Osteocyte (in vitro differentiated cells): ENCODE results near the gene USP36. TPM values are rescaled to one million over a fixed set of nuclear protein-coding genes. Genes with fewer than 3 reads are reported as not detected.

ENCODE experiments used
- DNase-seq: peaks from one replicate; pipeline ENCODE4 v3.0.0; 2021; ENCODE audit warnings: mixed read lengths; ENCODE audit not compliant: unreplicated experiment; ENCODE audit errors: extremely low spot score
- H3K27ac Mint-ChIP-seq: one replicate; pipeline ENCODE4 v1.8.0; 2021; ENCODE audit warnings: mild to moderate bottlenecking, mixed read lengths; ENCODE audit not compliant: unreplicated experiment
- H3K27me3 Mint-ChIP-seq: one replicate; pipeline ENCODE4 v1.8.0; 2021; ENCODE audit warnings: mixed read lengths; ENCODE audit not compliant: unreplicated experiment
- H3K36me3 Mint-ChIP-seq: one replicate; pipeline ENCODE4 v1.8.0; 2021; ENCODE audit warnings: mixed read lengths; ENCODE audit not compliant: unreplicated experiment
- H3K4me1 Mint-ChIP-seq: one replicate; pipeline ENCODE4 v1.8.0; 2021; ENCODE audit warnings: mixed read lengths; ENCODE audit not compliant: unreplicated experiment
- H3K4me3 Mint-ChIP-seq: one replicate; pipeline ENCODE4 v1.8.0; 2021; ENCODE audit warnings: mild to moderate bottlenecking, moderate library complexity, mixed read lengths; ENCODE audit not compliant: unreplicated experiment
- H3K9me3 Mint-ChIP-seq: one replicate; pipeline ENCODE4 v1.8.0; 2021; ENCODE audit warnings: mixed read lengths; ENCODE audit not compliant: unreplicated experiment
- CTCF ChIP-seq: fragments of 200-600 bp; sonication (generic); IDR thresholded peaks from 2 replicates; pipeline ENCODE4 v1.5.0; 2021; ENCODE audit warnings: antibody characterized with exemption, mild to moderate bottlenecking, moderate library complexity
- total RNA-seq: library from RNA; stranded (reverse); gene quantifications from 2 replicates; pipeline ENCODE4 v1.2.1, GENCODE V29; 2021

The USP36 gene
- total RNA-seq, 1 donor from 2014 or later, result 56.2 TPM

DNA sequence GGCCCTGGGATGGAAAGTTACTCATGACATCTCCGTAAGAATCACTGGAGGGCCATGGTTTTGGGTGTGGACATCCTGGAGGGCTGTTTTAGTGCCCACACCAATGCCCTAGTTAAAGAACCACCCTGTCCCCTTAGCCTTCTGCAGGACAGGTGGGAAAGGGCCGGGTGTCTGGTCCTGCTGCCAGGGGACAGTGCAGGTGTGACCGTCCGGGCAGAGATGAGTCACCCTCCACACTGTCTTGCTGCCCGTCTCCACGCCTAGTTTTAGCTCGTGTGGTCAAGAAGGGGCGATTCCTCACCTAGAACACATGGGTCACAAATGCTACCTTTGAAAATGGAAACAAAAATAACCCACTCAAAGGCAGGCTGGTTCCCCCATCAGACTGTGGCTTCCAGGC is 45.3 kb upstream of the USP36 start:
- H3K36me3 Mint-ChIP-seq, result peaks cover 9% of the 10 kb centered on the region
- TF ChIP-seq CTCF, result no peak
- no peaks in the 10 kb centered on the region for H3K27me3 Mint-ChIP-seq
- H3K4me3 Mint-ChIP-seq, result no peak overlapping the region
- no peak for DNase-seq
- peaks cover 73% of the 10 kb centered on the region for H3K4me1 Mint-ChIP-seq
- H3K9me3 Mint-ChIP-seq, result no peaks in the 10 kb centered on the region
- H3K27ac Mint-ChIP-seq, result peak overlapping the region; percentile 99

- peak overlapping the region; percentile 71 for H3K4me3 Mint-ChIP-seq
- no peak for DNase-seq
- no peaks in the 10 kb centered on the region for H3K27me3 Mint-ChIP-seq
- H3K9me3 Mint-ChIP-seq, result no peaks in the 10 kb centered on the region
- peak overlapping the region; percentile 99 for H3K27ac Mint-ChIP-seq
- no peak for TF ChIP-seq CTCF
- H3K36me3 Mint-ChIP-seq, result peaks cover 4% of the 10 kb centered on the region
- H3K4me1 Mint-ChIP-seq, result peaks cover 79% of the 10 kb centered on the region
These were observed 44.5 kb upstream of the USP36 start for GRCh38 chr17:78884876-78885667.

- H3K9me3 Mint-ChIP-seq, result no peaks in the 10 kb centered on the region
- peaks cover 4% of the 10 kb centered on the region for H3K36me3 Mint-ChIP-seq
- H3K4me1 Mint-ChIP-seq, result peaks cover 86% of the 10 kb centered on the region
- no peak for TF ChIP-seq CTCF
- DNase-seq, result no peak
- H3K27ac Mint-ChIP-seq, result peak overlapping the region; percentile 99
- no peaks in the 10 kb centered on the region for H3K27me3 Mint-ChIP-seq
- peak overlapping the region; percentile 71 for H3K4me3 Mint-ChIP-seq
These were observed 43.7 kb upstream of the USP36 start for GRCh38 chr17:78884148-78884825.

DNA sequence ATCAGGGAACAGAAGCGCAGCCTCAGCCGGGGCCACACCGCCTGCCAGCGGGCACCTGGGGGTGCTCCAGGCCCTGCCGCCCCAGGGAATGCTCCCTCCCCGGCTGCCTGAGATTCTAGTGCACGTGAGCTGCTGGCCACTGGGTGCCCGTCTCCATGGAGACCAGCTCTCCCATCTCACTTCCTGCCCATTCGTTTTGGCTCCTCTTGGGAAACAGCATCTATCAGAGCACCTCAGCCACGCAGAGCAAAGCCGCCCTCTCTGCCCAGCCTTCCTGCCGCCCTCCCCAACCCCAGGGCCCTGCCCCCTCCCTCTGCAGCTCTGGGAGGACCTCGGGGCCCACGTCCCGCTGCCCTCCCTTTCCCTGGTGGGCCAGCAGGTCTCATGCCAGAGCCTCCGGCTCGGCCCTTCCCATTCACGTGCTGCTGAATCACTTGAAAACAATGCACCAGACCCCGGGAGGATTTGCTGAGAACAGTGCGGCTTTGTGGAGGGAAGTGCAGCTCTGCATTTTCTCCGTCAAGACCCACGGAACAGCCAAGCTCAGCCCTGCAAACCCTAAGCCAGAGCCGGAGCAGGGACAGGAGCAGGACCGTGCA is 43.0 kb upstream of the USP36 start:
- Mint-ChIP-seq H3K4me3 (peak overlapping the region; percentile 71), H3K9me3 (no peaks in the 10 kb centered on the region), H3K27me3 (no peaks in the 10 kb centered on the region), H3K36me3 (peaks cover 1% of the 10 kb centered on the region), H3K4me1 (peaks cover 86% of the 10 kb centered on the region), H3K27ac (peak overlapping the region; percentile 99)
- DNase-seq, result peak; percentile 97
- no peak for TF ChIP-seq CTCF

- DNase-seq, result peak; percentile 90
- H3K36me3 Mint-ChIP-seq, result no peaks in the 10 kb centered on the region
- peak overlapping the region; percentile 71 for H3K4me3 Mint-ChIP-seq
- peaks cover 90% of the 10 kb centered on the region for H3K4me1 Mint-ChIP-seq
- H3K27me3 Mint-ChIP-seq, result no peaks in the 10 kb centered on the region
- H3K27ac Mint-ChIP-seq, result peak overlapping the region; percentile 99
- no peaks in the 10 kb centered on the region for H3K9me3 Mint-ChIP-seq
- no peak for TF ChIP-seq CTCF
These were observed 42.5 kb upstream of the USP36 start for GRCh38 chr17:78883089-78883532.
